CD4-positive, alpha-beta memory T cell (primary cell): ENCODE measurements around the gene PF4V1. TPM values are rescaled to one million over a fixed set of nuclear protein-coding genes. Genes with fewer than 3 reads are reported as not detected.

Source experiments
- CTCF ChIA-PET: fragments of 350-600 bp; sonication (Branson Sonifier 250); formaldehyde crosslinking; loops from one replicate; lab custom pipeline; 2021; ENCODE audit warnings: inconsistent platforms; ENCODE audit not compliant: partially characterized antibody; lab: Charles Lee
- POLR2A ChIA-PET: fragments of 350-600 bp; sonication (Branson Sonifier 250); formaldehyde crosslinking; loops from one replicate; lab custom pipeline; 2021; ENCODE audit not compliant: partially characterized antibody; lab: Charles Lee
- DNase-seq, 5 donors: peaks; one replicate each; pipeline versions ENCODE4 v3.0.0 to v3.0.0-alpha.2; 2020 to 2022; ENCODE audit warnings: mixed read lengths in 1 of 5
- H3K27ac ChIP-seq: one replicate; pipeline ENCODE4 v1.7.0; 2013; ENCODE audit warnings: low read depth, low read length
- H3K27me3 ChIP-seq: 2 replicates; pipeline ENCODE4 v1.7.0; 2013; ENCODE audit warnings: mild to moderate bottlenecking, low read length, moderate library complexity; ENCODE audit not compliant: insufficient read depth
- H3K36me3 ChIP-seq: 2 replicates; pipeline ENCODE4 v1.7.0; 2013; ENCODE audit warnings: mild to moderate bottlenecking, low read length, moderate library complexity; ENCODE audit not compliant: insufficient read depth
- H3K4me1 ChIP-seq: 2 replicates; pipeline ENCODE4 v1.7.0; 2013; ENCODE audit warnings: mild to moderate bottlenecking, low read length, moderate library complexity; ENCODE audit not compliant: insufficient read depth
- H3K4me3 ChIP-seq, 2 donors: one replicate each; pipeline ENCODE4 v1.7.0; 2013; ENCODE audit warnings: low read length in 2 of 2, mild to moderate bottlenecking in 1 of 2
- H3K9me3 ChIP-seq, 2 donors: one replicate each; pipeline ENCODE4 v1.7.0; 2013; ENCODE audit warnings: low read length in 2 of 2, control low read depth in 1 of 2; ENCODE audit not compliant: control insufficient read depth in 1 of 2
- H3K27ac Mint-ChIP-seq, 7 donors: one replicate each; pipeline ENCODE4 v1.8.0; 2020 to 2021; ENCODE audit warnings: mixed read lengths in 7 of 7, mild to moderate bottlenecking in 6 of 7, inconsistent platforms in 3 of 7, moderate library complexity in 3 of 7
- H3K27me3 Mint-ChIP-seq, 2 donors: one replicate each; pipeline ENCODE4 v1.8.0; 2020 to 2021; ENCODE audit warnings: mixed read lengths in 2 of 2
- H3K36me3 Mint-ChIP-seq, 2 donors: one replicate each; pipeline ENCODE4 v1.8.0; 2020 to 2021; ENCODE audit warnings: mixed read lengths in 2 of 2, inconsistent platforms in 1 of 2, mild to moderate bottlenecking in 1 of 2
- H3K4me1 Mint-ChIP-seq, 4 donors: one replicate each; pipeline ENCODE4 v1.8.0; 2020 to 2021; ENCODE audit warnings: mixed read lengths in 4 of 4, mild to moderate bottlenecking in 1 of 4
- H3K4me3 Mint-ChIP-seq, 8 donors: one replicate each; pipeline ENCODE4 v1.8.0; 2020 to 2021; ENCODE audit warnings: mixed read lengths in 8 of 8, mild to moderate bottlenecking in 7 of 8, moderate library complexity in 6 of 8, inconsistent platforms in 3 of 8
- H3K9me3 Mint-ChIP-seq, 8 donors: one replicate each; pipeline ENCODE4 v1.8.0; 2020 to 2021; ENCODE audit warnings: mixed read lengths in 8 of 8, mild to moderate bottlenecking in 5 of 8, inconsistent platforms in 3 of 8, moderate library complexity in 1 of 8
- intact Hi-C: fragments of 100-400 bp; cut with micrococcal nuclease; formaldehyde crosslinking; loops from one replicate; pipeline ENCODE4 v1.15.1; 2023
- polyA plus RNA-seq, 2 donors: library from polyadenylated mRNA; unstranded; fragments of 300-500 nt; fragmentation: Illumina TruSeq; gene quantifications; one replicate each; pipeline ENCODE4 v1.2.3, GENCODE V29; 2021
- total RNA-seq, 2 experiments: library from RNA; stranded (reverse); gene quantifications; one replicate each; pipeline ENCODE4 v1.2.3, GENCODE V29; 2021

The PF4V1 gene
- total and polyA plus RNA-seq, 4 experiments from 2014 or later: not detected

DNA sequence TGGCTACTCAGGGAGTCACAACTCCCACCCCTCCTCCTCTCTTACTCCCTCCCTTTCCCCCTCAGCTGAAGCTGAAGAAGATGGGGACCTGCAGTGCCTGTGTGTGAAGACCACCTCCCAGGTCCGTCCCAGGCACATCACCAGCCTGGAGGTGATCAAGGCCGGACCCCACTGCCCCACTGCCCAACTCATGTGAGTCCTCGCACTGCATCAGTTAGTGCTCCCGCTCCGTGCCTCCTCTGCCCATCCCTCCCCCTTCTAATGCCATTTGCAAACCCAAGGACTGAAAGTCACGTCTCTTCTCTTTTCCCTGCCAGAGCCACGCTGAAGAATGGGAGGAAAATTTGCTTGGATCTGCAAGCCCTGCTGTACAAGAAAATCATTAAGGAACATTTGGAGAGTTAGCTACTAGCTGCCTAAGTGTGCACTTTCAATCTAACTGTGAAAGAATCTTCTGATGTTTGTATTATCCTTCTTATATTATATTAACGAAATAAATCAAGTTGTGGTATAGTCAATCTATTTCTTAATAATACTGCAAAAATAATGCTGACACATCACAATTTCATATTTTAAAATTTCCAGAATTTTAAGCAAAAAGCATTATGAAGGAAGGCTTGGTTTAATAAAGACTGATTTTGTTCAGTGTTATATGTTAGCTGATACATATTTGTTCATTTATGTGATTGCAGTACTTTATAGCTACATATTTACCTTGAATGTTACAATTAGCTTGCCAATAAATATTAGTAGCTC is 800 bp downstream of the PF4V1 start:
- no peaks in the 10 kb centered on the region for H3K27me3 ChIP-seq
- no peak for DNase-seq
- no peaks in the 10 kb centered on the region for H3K36me3 ChIP-seq
- POLR2A ChIA-PET: interaction anchor here (0.6 kb wide), 1 partner anchor 41 kb away, joined by 3 read pairs; no protein-coding TSS in a partner anchor
- Mint-ChIP-seq H3K4me3 (no peak overlapping the region), H3K27ac (peak overlapping the region in 1 of 7 donors; percentile 42), H3K4me1 (no peaks in the 10 kb centered on the region), H3K9me3 (peaks cover 0 to 3% (median 0%) of the 10 kb centered on the region in 8 donors), H3K27me3 (peaks cover 0 to 3% of the 10 kb centered on the region in 2 donors), H3K36me3 (no peaks in the 10 kb centered on the region)
- intact Hi-C loops: no loop called here
- H3K4me3 ChIP-seq: no peak overlapping the region
- no peaks in the 10 kb centered on the region for H3K9me3 ChIP-seq
- H3K4me1 ChIP-seq: no peaks in the 10 kb centered on the region
- CTCF ChIA-PET: no interaction called here
- no peak overlapping the region for H3K27ac ChIP-seq

DNA sequence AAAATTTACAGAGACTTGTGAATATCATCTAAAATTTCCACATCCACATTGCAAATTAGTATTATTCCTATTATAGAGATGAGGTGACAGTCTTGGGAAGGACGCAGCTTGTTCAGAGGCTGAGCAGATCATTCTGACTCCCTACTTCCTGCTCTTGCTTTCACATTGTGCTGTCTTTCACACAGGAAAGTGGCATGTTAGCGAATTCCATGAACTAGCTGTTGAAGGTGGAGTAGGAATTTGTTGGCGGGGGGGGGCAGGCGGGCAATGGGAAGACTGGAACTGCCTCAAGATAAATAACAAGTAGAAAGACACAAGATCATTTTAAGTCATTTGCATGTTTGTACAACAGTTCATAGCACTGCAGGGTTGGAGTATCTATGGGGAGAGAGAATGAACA is 2.3 kb downstream of the PF4V1 start:
- Histone ChIP-seq H3K36me3 (no peaks in the 10 kb centered on the region), H3K4me1 (no peaks in the 10 kb centered on the region), H3K4me3 (no peak overlapping the region), H3K27ac (no peak overlapping the region), H3K9me3 (no peaks in the 10 kb centered on the region), H3K27me3 (no peaks in the 10 kb centered on the region)
- Mint-ChIP-seq H3K27me3 (peaks cover 0 to 3% of the 10 kb centered on the region in 2 donors), H3K4me1 (no peaks in the 10 kb centered on the region), H3K27ac (no peak overlapping the region), H3K9me3 (peaks cover 0 to 3% (median 0%) of the 10 kb centered on the region in 8 donors), H3K4me3 (no peak overlapping the region), H3K36me3 (no peaks in the 10 kb centered on the region)
- DNase-seq: no peak
- POLR2A ChIA-PET: no interaction called here
- intact Hi-C loops: no loop called here
- CTCF ChIA-PET: no interaction called here

DNA sequence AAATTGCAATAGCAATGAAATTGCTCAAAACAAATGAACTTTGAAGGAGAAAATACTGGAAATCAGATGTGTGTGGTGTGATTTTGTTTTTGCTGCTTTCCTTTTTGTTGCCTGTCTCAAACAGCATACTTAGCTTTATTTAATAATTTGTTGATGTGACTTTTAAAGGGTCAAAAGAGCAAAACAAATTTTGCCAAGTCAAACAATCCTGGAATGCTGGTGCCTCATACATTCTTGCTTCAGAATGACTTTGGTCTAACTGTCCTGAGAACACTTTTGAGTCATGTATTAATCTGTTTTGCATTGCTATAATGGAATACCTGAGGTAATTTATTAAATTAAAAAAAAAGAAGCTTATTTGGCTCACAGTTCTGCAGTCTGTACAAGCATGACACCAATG is 3.4 kb downstream of the PF4V1 start:
- H3K4me3 Mint-ChIP-seq: no peak overlapping the region
- H3K27me3 Mint-ChIP-seq: peaks cover 0 to 3% of the 10 kb centered on the region in 2 donors
- no peaks in the 10 kb centered on the region for H3K9me3 ChIP-seq
- POLR2A ChIA-PET: no interaction called here
- peaks cover 0 to 3% (median 0%) of the 10 kb centered on the region in 8 donors for H3K9me3 Mint-ChIP-seq
- no peaks in the 10 kb centered on the region for H3K36me3 ChIP-seq
- H3K4me1 ChIP-seq: no peaks in the 10 kb centered on the region
- CTCF ChIA-PET: no interaction called here
- DNase-seq: no peak
- H3K27ac ChIP-seq: no peak overlapping the region
- H3K4me1 Mint-ChIP-seq: no peaks in the 10 kb centered on the region
- no peaks in the 10 kb centered on the region for H3K36me3 Mint-ChIP-seq
- intact Hi-C loops: no loop called here
- no peaks in the 10 kb centered on the region for H3K27me3 ChIP-seq
- H3K27ac Mint-ChIP-seq: no peak overlapping the region
- no peak overlapping the region for H3K4me3 ChIP-seq

DNA sequence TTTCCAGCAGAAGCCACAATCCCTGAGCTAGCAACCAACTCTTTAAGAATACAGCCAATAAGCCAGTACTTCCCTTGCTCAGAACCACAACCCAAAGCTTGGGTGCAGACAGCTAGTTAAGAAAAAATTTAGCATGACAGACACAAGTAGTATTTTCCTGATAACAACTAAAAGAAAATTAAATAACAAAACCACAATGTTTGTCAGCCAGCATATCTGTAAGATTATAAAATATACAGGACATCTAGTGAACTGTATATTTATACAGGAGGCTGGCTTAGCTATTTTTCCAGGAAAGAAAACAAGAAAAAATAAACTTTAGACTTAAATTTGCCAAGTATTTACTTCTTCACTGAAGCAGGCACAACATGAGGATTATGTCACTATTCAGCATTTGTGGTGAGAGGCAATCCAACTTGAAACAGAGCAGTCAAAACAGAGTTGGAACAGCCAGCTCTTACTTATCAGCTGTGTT is 6.6 kb downstream of the PF4V1 start:
- Histone ChIP-seq H3K36me3 (no peaks in the 10 kb centered on the region), H3K9me3 (no peaks in the 10 kb centered on the region), H3K4me1 (no peaks in the 10 kb centered on the region), H3K27me3 (no peaks in the 10 kb centered on the region), H3K4me3 (no peak overlapping the region), H3K27ac (no peak overlapping the region)
- no peak overlapping the region for H3K4me3 Mint-ChIP-seq
- DNase-seq: no peak
- ChIA-PET CTCF (interaction anchor here (0.9 kb wide), 1 partner anchor 14 kb away, joined by 3 read pairs; no protein-coding TSS in a partner anchor), POLR2A (no interaction called here)
- H3K36me3 Mint-ChIP-seq: no peaks in the 10 kb centered on the region
- intact Hi-C loops: no loop called here
- no peak overlapping the region for H3K27ac Mint-ChIP-seq
- no peaks in the 10 kb centered on the region for H3K4me1 Mint-ChIP-seq
- H3K27me3 Mint-ChIP-seq: no peaks in the 10 kb centered on the region
- H3K9me3 Mint-ChIP-seq: peaks cover 0 to 4% (median 0%) of the 10 kb centered on the region in 8 donors

DNA sequence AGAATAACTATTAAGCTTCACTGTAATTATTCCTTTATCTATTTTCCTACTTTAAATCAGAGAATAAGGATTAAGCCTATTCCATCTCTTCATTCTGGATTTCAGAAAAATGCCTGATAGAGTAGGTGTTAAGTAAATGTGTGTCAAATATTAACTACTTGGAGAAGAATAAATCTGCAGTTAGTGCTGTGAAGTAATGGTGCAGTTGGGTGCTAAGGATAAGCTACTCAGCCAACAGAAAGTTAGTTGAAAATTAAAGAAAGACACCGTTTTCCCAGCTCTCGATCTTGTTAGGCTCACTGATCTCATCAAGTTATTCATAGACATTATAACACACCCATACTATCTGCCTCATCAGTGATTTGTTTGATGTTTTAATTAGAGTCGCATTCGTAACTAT is 7.1 kb downstream of the PF4V1 start:
- DNase-seq: no peak
- ChIA-PET CTCF (interaction anchor here (1.0 kb wide), 1 partner anchor 10 kb away, joined by 3 read pairs; no protein-coding TSS in a partner anchor), POLR2A (no interaction called here)
- Histone ChIP-seq H3K4me3 (no peak overlapping the region), H3K36me3 (no peaks in the 10 kb centered on the region), H3K4me1 (no peaks in the 10 kb centered on the region), H3K27me3 (no peaks in the 10 kb centered on the region), H3K9me3 (no peaks in the 10 kb centered on the region), H3K27ac (no peak overlapping the region)
- Mint-ChIP-seq H3K27me3 (no peaks in the 10 kb centered on the region), H3K9me3 (peaks cover 0 to 4% (median 0%) of the 10 kb centered on the region in 8 donors), H3K36me3 (no peaks in the 10 kb centered on the region), H3K27ac (no peak overlapping the region), H3K4me1 (no peaks in the 10 kb centered on the region), H3K4me3 (no peak overlapping the region)
- intact Hi-C loops: no loop called here

DNA sequence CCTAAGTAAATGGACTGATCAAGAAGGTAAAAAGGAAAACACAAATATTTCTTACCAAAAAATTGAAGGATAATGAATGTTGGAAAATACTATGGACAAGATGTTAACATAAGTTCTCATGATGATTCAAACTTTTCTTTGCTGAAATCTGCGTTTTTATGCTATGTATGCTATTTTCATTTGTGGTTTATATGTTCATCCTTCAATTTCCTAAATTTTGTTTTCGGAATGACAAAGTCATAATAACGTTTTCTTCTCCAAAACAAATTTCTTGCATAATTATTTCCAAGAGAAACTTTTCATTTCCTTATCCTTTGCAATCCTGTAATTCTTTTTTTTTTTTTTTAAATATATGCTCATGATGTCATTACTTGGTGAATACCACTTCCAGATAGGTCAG is 7.8 kb downstream of the PF4V1 start:
- no peak overlapping the region for H3K27ac ChIP-seq
- H3K27ac Mint-ChIP-seq: no peak overlapping the region
- no peaks in the 10 kb centered on the region for H3K36me3 ChIP-seq
- H3K27me3 Mint-ChIP-seq: no peaks in the 10 kb centered on the region
- no peaks in the 10 kb centered on the region for H3K4me1 ChIP-seq
- H3K4me3 ChIP-seq: no peak overlapping the region
- no peaks in the 10 kb centered on the region for H3K4me1 Mint-ChIP-seq
- DNase-seq: no peak
- POLR2A ChIA-PET: no interaction called here
- intact Hi-C loops: no loop called here
- no peak overlapping the region for H3K4me3 Mint-ChIP-seq
- no peaks in the 10 kb centered on the region for H3K36me3 Mint-ChIP-seq
- CTCF ChIA-PET: interaction anchor here (1.0 kb wide), 1 partner anchor 10 kb away, joined by 3 read pairs; no protein-coding TSS in a partner anchor
- H3K9me3 Mint-ChIP-seq: peaks cover 0 to 4% (median 0%) of the 10 kb centered on the region in 8 donors
- no peaks in the 10 kb centered on the region for H3K27me3 ChIP-seq
- no peaks in the 10 kb centered on the region for H3K9me3 ChIP-seq

DNA sequence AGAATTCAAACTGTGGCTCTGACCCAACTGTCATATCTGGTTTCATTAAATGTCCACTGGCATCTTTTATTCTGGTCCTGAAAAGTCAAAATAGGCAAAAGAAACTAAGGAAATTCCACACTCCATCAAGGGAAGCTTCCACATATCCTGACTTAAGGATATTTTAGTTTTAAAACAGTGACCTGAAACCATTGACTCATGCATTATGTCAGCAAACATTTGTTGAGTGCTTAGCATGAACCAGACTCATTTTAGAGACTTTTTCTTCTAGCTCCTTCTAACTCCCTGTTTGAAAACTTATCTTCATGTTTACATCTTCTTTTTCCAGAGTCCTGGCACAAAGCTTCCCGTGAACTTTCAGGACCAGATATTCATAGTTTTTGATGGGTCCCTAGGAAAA is 9.2 kb downstream of the PF4V1 start:
- no peaks in the 10 kb centered on the region for H3K36me3 Mint-ChIP-seq
- no peak overlapping the region for H3K4me3 Mint-ChIP-seq
- Histone ChIP-seq H3K4me3 (no peak overlapping the region), H3K4me1 (no peaks in the 10 kb centered on the region), H3K27me3 (no peaks in the 10 kb centered on the region), H3K9me3 (no peaks in the 10 kb centered on the region), H3K27ac (no peak overlapping the region), H3K36me3 (no peaks in the 10 kb centered on the region)
- intact Hi-C loops: no loop called here
- no peak for DNase-seq
- ChIA-PET CTCF (no interaction called here), POLR2A (no interaction called here)
- H3K4me1 Mint-ChIP-seq: no peaks in the 10 kb centered on the region
- no peak overlapping the region for H3K27ac Mint-ChIP-seq
- H3K9me3 Mint-ChIP-seq: peaks cover 0 to 4% (median 0%) of the 10 kb centered on the region in 8 donors
- no peaks in the 10 kb centered on the region for H3K27me3 Mint-ChIP-seq
